ENCODE data around the gene PREX1. TPM values are rescaled to one million over a fixed set of nuclear protein-coding genes. Genes with fewer than 3 reads are reported as not detected.

Gene PREX1
- polyA plus RNA-seq, 1 donor (not counting 4 experiments of a cell fraction or from before 2014, with no cell fraction given), result 0.22 TPM

GRCh38 chr20:48639899-48640298 is 187.9 kb downstream of the PREX1 start:
- no peaks in the 10 kb centered on the region for H3K9me3 ChIP-seq (ENCODE audit: control insufficient read depth, low read depth, low read length)
- H3K27me3 ChIP-seq (ENCODE audit: control insufficient read depth, extremely low read depth, insufficient read depth, low read length), result no peaks in the 10 kb centered on the region
- TF ChIP-seq CTCF (optimal IDR thresholded peaks at IDR 0.05 in 1 of 3, IDR thresholded peaks at IDR 0.05 in 1 of 3, conservative IDR thresholded peaks at IDR 0.05 in 1 of 3; ENCODE audit: extremely low read depth in 1 of 3, insufficient read depth in 2 of 3, low read length in 3 of 3), result no peak
- no peak for TF ChIP-seq EZH2 (IDR thresholded peaks at IDR 0.05; ENCODE audit: low read length)
- no peaks in the 10 kb centered on the region for H3K4me1 ChIP-seq (ENCODE audit: control insufficient read depth, extremely low read depth, insufficient read depth, low read length)
- H3K36me3 ChIP-seq (ENCODE audit: control insufficient read depth in 2 of 2, extremely low read depth in 1 of 2, insufficient read depth in 2 of 2, low read length in 2 of 2), result no peaks in the 10 kb centered on the region
- H3K9ac ChIP-seq (ENCODE audit: control insufficient read depth, extremely low read depth, insufficient read depth, low read length), result no peak overlapping the region
- no peak overlapping the region for H3K27ac ChIP-seq (ENCODE audit: control insufficient read depth, insufficient read depth, low read length)
- DNase-seq (ENCODE audit: low read depth, low spot score), result no peak
- dilution Hi-C loops (cut with MboI; ENCODE audit: extremely low pct_ligation_motif_present, low sequenced_read_pairs), result no loop called here
- no peak for FAIRE-seq
- no peak overlapping the region for H2AFZ ChIP-seq (ENCODE audit: control insufficient read depth, low read length)
- no peak overlapping the region for H3K4me2 ChIP-seq (ENCODE audit: control insufficient read depth, extremely low read depth, insufficient read depth, low read depth, low read length)
- H3K79me2 ChIP-seq (ENCODE audit: control insufficient read depth, insufficient read depth, low read length), result no peaks in the 10 kb centered on the region
- H3K9me1 ChIP-seq (ENCODE audit: control insufficient read depth, extremely low read depth, insufficient read depth, low read length), result no peaks in the 10 kb centered on the region
- no peaks in the 10 kb centered on the region for H4K20me1 ChIP-seq (ENCODE audit: control insufficient read depth, extremely low read depth, insufficient read depth, low read length)
- H3K4me3 ChIP-seq (ENCODE audit: control insufficient read depth in 2 of 3, extremely low read depth in 1 of 3, insufficient read depth in 2 of 3, low read depth in 1 of 3, low read length in 3 of 3), result no peak overlapping the region

- DNase-seq (ENCODE audit: low read depth, low spot score) (no peak), FAIRE-seq (no peak)
- H3K27me3 ChIP-seq (ENCODE audit: control insufficient read depth, extremely low read depth, insufficient read depth, low read length), result no peaks in the 10 kb centered on the region
- H3K4me2 ChIP-seq (ENCODE audit: control insufficient read depth, extremely low read depth, insufficient read depth, low read depth, low read length), result no peak overlapping the region
- H3K9me1 ChIP-seq (ENCODE audit: control insufficient read depth, extremely low read depth, insufficient read depth, low read length), result no peaks in the 10 kb centered on the region
- H3K27ac ChIP-seq (ENCODE audit: control insufficient read depth, insufficient read depth, low read length), result no peak overlapping the region
- no peaks in the 10 kb centered on the region for H3K9me3 ChIP-seq (ENCODE audit: control insufficient read depth, low read depth, low read length)
- H2AFZ ChIP-seq (ENCODE audit: control insufficient read depth, low read length), result no peak overlapping the region
- H4K20me1 ChIP-seq (ENCODE audit: control insufficient read depth, extremely low read depth, insufficient read depth, low read length), result no peaks in the 10 kb centered on the region
- no peak for TF ChIP-seq EZH2 (IDR thresholded peaks at IDR 0.05; ENCODE audit: low read length)
- no peak for TF ChIP-seq CTCF (optimal IDR thresholded peaks at IDR 0.05 in 1 of 3, IDR thresholded peaks at IDR 0.05 in 1 of 3, conservative IDR thresholded peaks at IDR 0.05 in 1 of 3; ENCODE audit: extremely low read depth in 1 of 3, insufficient read depth in 2 of 3, low read length in 3 of 3)
- H3K9ac ChIP-seq (ENCODE audit: control insufficient read depth, extremely low read depth, insufficient read depth, low read length), result no peak overlapping the region
- dilution Hi-C loops (cut with MboI; ENCODE audit: extremely low pct_ligation_motif_present, low sequenced_read_pairs), result no loop called here
- no peaks in the 10 kb centered on the region for H3K36me3 ChIP-seq (ENCODE audit: control insufficient read depth in 2 of 2, extremely low read depth in 1 of 2, insufficient read depth in 2 of 2, low read length in 2 of 2)
- no peaks in the 10 kb centered on the region for H3K79me2 ChIP-seq (ENCODE audit: control insufficient read depth, insufficient read depth, low read length)
- no peaks in the 10 kb centered on the region for H3K4me1 ChIP-seq (ENCODE audit: control insufficient read depth, extremely low read depth, insufficient read depth, low read length)
- H3K4me3 ChIP-seq (ENCODE audit: control insufficient read depth in 2 of 3, extremely low read depth in 1 of 3, insufficient read depth in 2 of 3, low read depth in 1 of 3, low read length in 3 of 3), result no peak overlapping the region
Measured at GRCh38 chr20:48638546-48638945, 189.3 kb downstream of the PREX1 start.
